ENCODE measurements around the gene RNASE4.
"Not testable (repeated sequence)": the region's sequence is repeated elsewhere in the genome, so short reads cannot be mapped to it uniquely, and the experiment has no call there.

The RNASE4 gene

DNA sequence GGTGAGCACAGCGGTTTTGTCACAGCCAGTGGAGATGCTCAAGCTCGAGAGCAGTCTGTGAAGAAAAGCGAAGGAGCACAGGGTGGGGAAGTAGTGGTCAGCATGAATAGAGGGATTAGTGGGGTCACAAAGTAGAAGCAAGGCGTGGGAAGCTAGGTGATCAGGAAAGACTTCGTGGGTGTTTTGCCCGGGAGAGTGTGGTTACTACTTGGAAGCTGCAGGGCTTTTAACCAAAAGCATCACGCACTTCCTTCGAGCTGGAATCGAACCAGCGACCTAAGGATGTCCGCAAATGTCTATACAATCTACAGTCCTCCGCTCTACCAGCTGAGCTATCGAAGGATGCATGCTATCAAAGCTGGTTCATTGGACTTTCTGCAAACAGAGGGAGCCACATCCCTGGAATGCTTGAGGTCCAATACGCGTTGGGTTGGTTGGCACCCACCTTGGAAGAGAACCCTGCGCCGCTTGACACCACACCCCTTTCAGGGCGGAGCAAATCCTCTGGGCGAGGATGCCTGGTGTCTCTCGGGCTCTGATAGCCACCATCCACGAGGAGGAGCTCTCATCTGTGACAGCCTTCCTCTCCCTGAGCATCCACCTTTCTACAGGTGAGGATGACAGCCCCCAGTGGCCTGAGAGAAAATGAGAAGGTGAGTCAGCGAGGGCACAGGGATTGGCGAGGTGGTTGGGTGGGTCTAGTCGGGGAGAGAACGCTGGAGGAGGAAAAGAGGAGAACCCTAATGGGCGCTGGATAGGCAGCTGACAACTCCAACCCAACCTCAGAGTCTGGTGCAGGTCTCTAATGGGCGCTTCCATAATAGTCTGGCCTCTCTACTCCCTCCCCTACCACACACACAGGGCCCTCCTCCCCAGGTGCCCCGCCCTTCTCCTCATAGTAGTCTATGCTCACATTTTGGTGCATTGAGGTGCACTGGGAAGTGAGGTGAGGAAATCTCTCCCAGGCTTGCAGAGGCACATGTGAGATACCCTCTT lies 26.8 kb upstream of the RNASE4 start:
- H3K4me3 ChIP-seq (ENCODE audit: low read depth in 1 of 2, low read length in 2 of 2) = no peak overlapping the region
- H3K27me3 ChIP-seq (ENCODE audit: control insufficient read depth in 1 of 2, insufficient read depth in 2 of 2, low read length in 2 of 2) = peaks cover 14 to 24% of the 10 kb centered on the region in 2 donors
- H3K36me3 ChIP-seq (ENCODE audit: control insufficient read depth in 1 of 2, insufficient read depth in 2 of 2, low read length in 2 of 2) = no peaks in the 10 kb centered on the region
- no peak overlapping the region for H3K9ac ChIP-seq (ENCODE audit: low read depth in 1 of 2, low read length in 2 of 2)
- H3K27ac ChIP-seq (ENCODE audit: low read depth, low read length) = no peak overlapping the region
- H3K9me3 ChIP-seq (ENCODE audit: control insufficient read depth in 1 of 2, low read length in 2 of 2) = no peaks in the 10 kb centered on the region
- H3K4me1 ChIP-seq (ENCODE audit: control insufficient read depth in 1 of 2, insufficient read depth in 2 of 2, low read length in 2 of 2) = peaks cover 32 to 34% of the 10 kb centered on the region in 2 donors

- H3K27me3 ChIP-seq (ENCODE audit: control insufficient read depth in 1 of 2, insufficient read depth in 2 of 2, low read length in 2 of 2) = peaks cover 14 to 17% of the 10 kb centered on the region in 2 donors
- H3K9me3 ChIP-seq (ENCODE audit: control insufficient read depth in 1 of 2, low read length in 2 of 2) = no peaks in the 10 kb centered on the region
- no peak overlapping the region for H3K27ac ChIP-seq (ENCODE audit: low read depth, low read length)
- H3K4me3 ChIP-seq (ENCODE audit: low read depth in 1 of 2, low read length in 2 of 2) = no peak overlapping the region
- no peaks in the 10 kb centered on the region for H3K36me3 ChIP-seq (ENCODE audit: control insufficient read depth in 1 of 2, insufficient read depth in 2 of 2, low read length in 2 of 2)
- H3K4me1 ChIP-seq (ENCODE audit: control insufficient read depth in 1 of 2, insufficient read depth in 2 of 2, low read length in 2 of 2) = peaks cover 32 to 38% of the 10 kb centered on the region in 2 donors
- no peak overlapping the region for H3K9ac ChIP-seq (ENCODE audit: low read depth in 1 of 2, low read length in 2 of 2)
These were observed 26.1 kb upstream of the RNASE4 start for GRCh38 chr14:20658246-20658645.

DNA sequence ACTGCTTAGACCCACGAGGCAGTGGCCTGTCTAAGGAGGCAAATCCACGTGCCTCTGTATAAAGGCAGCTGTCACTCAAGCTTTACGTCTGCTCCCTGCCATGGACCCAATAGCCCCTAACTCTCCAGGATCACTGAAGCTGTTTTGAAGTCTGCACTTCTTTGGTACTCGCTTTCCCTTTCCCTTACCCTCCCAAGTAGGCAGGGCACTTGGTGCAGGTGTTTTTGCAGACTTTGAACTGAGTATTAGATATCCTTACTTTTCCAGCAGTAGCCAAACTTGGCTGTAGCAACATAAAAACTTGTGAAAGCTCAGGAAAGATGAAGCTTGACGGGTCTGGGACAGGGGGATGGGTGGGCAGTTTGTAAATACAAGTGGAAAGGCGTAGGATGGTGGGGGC lies 25.0 kb upstream of the RNASE4 start:
- peak overlapping the region in 1 of 2 donors; percentile 15 for H3K9ac ChIP-seq (ENCODE audit: low read depth in 1 of 2, low read length in 2 of 2)
- no peaks in the 10 kb centered on the region for H3K9me3 ChIP-seq (ENCODE audit: control insufficient read depth in 1 of 2, low read length in 2 of 2)
- H3K27me3 ChIP-seq (ENCODE audit: control insufficient read depth in 1 of 2, insufficient read depth in 2 of 2, low read length in 2 of 2) = peaks cover 8 to 11% of the 10 kb centered on the region in 2 donors
- H3K4me1 ChIP-seq (ENCODE audit: control insufficient read depth in 1 of 2, insufficient read depth in 2 of 2, low read length in 2 of 2) = peaks cover 32 to 43% of the 10 kb centered on the region in 2 donors
- H3K27ac ChIP-seq (ENCODE audit: low read depth, low read length) = no peak overlapping the region
- H3K4me3 ChIP-seq (ENCODE audit: low read depth in 1 of 2, low read length in 2 of 2) = no peak overlapping the region
- H3K36me3 ChIP-seq (ENCODE audit: control insufficient read depth in 1 of 2, insufficient read depth in 2 of 2, low read length in 2 of 2) = no peaks in the 10 kb centered on the region

DNA sequence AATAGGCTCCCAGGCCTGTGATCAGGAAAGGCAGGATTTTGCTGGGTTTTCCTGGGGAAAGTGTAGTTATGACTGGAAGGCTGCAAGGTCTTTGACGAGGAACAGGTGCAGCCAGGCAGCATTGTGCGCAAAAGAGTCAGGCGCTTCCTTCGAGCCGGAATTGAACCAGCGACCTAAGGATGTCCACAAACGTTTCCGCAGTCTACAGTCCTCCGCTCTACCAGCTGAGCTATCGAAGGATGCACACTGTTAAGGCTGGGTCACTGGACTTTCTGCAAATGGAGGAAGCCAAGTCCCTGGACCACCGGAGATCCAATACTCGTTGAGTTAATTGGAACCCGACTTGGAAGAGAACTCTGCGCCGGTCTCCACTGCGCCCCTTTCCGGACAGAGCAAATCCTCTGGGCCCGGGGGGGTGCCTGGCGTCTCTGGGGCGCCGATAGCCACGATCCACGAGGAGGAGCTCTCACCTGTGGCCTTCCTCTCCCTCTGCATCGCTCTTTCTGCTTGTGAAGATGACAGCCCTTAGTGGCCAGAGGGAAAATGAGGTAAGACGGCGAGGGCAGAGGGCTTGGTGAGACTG lies 24.5 kb upstream of the RNASE4 start:
- H3K27ac ChIP-seq (ENCODE audit: low read depth, low read length) = no peak overlapping the region
- peaks cover 8 to 11% of the 10 kb centered on the region in 2 donors for H3K27me3 ChIP-seq (ENCODE audit: control insufficient read depth in 1 of 2, insufficient read depth in 2 of 2, low read length in 2 of 2)
- no peak overlapping the region for H3K4me3 ChIP-seq (ENCODE audit: low read depth in 1 of 2, low read length in 2 of 2)

DNA sequence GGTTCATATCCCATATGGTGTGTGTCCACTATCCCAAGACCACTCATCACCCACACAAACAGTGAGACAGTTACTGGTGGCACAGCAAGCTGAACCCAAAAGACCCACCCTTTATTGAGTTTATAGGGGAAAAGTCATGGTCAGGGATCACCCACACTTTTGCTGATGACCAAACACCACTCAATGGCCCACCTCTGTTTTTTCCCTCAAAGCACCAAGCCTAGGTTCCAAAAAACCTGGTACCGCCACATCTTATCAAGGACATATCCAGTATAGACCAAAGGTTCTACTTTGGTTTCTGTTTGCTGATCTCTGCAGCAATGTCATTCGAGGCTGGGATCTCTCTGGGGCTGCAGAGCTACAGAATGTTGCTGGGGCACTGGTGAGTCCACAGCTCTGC lies 23.2 kb upstream of the RNASE4 start:
- Histone ChIP-seq H3K9ac (ENCODE audit: low read depth in 1 of 2, low read length in 2 of 2) (no peak overlapping the region), H3K36me3 (ENCODE audit: control insufficient read depth in 1 of 2, insufficient read depth in 2 of 2, low read length in 2 of 2) (no peaks in the 10 kb centered on the region), H3K4me3 (ENCODE audit: low read depth in 1 of 2, low read length in 2 of 2) (no peak overlapping the region), H3K9me3 (ENCODE audit: control insufficient read depth in 1 of 2, low read length in 2 of 2) (no peaks in the 10 kb centered on the region), H3K27ac (ENCODE audit: low read depth, low read length) (no peak overlapping the region), H3K27me3 (ENCODE audit: control insufficient read depth in 1 of 2, insufficient read depth in 2 of 2, low read length in 2 of 2) (peaks cover 2 to 4% of the 10 kb centered on the region in 2 donors), H3K4me1 (ENCODE audit: control insufficient read depth in 1 of 2, insufficient read depth in 2 of 2, low read length in 2 of 2) (peaks cover 32 to 43% of the 10 kb centered on the region in 2 donors)

More for the DNA sequence above, 24.5 kb upstream of the RNASE4 start:
- Histone ChIP-seq H3K36me3 (ENCODE audit: control insufficient read depth in 1 of 2, insufficient read depth in 2 of 2, low read length in 2 of 2) (no peaks in the 10 kb centered on the region), H3K4me1 (ENCODE audit: control insufficient read depth in 1 of 2, insufficient read depth in 2 of 2, low read length in 2 of 2) (peaks cover 32 to 43% of the 10 kb centered on the region in 2 donors), H3K9me3 (ENCODE audit: control insufficient read depth in 1 of 2, low read length in 2 of 2) (no peaks in the 10 kb centered on the region), H3K9ac (ENCODE audit: low read depth in 1 of 2, low read length in 2 of 2) (peak overlapping the region in 1 of 2 donors; percentile 15)

DNA sequence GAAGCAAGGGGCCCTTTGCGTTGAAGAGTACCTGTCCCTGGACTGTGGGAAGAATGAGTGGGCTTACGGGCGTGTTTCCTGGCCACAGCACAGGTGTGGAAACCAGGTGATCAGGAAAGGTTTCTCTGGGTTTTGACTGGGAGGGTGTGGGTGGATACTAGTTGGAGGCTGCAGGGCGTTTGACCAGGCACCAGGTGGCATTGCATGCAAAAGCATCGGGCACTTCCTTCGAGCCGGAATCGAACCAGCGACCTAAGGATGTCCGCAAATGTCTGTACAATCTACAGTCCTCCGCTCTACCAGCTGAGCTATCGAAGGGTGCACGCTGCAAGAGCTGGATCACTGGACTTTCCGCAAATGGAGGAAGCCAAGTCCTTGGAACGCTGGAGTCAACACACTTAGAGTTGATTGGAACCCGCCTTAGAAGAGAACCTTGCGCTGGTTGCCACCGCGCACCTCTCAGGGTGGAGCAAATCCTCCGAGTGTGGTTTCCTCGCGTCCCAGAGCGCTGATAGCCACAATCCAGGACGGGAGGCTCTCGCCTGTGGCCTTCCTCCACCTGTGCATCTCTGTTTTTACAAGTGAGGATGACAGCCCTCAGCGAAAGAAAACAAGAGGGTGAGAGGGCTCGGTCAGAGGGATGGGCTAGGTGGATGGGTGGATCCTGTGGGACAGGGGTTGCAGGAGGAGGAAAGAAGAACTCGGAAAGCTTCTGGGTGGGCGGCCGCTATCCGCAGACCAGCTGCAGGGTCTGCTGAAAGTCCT lies 21.2 kb upstream of the RNASE4 start:
- H3K4me3 ChIP-seq (ENCODE audit: low read depth in 1 of 2, low read length in 2 of 2) = peak overlapping the region; percentile 58 to 63

GRCh38 chr14:20666400-20666961 lies 17.9 kb upstream of the RNASE4 start:
- H3K4me1 ChIP-seq (ENCODE audit: control insufficient read depth in 1 of 2, insufficient read depth in 2 of 2, low read length in 2 of 2) = peaks cover 1 to 17% of the 10 kb centered on the region in 2 donors
- H3K36me3 ChIP-seq (ENCODE audit: control insufficient read depth in 1 of 2, insufficient read depth in 2 of 2, low read length in 2 of 2); H3K27me3 ChIP-seq (ENCODE audit: control insufficient read depth in 1 of 2, insufficient read depth in 2 of 2, low read length in 2 of 2); H3K27ac ChIP-seq (ENCODE audit: low read depth, low read length); H3K9ac ChIP-seq (ENCODE audit: low read depth in 1 of 2, low read length in 2 of 2); H3K4me3 ChIP-seq (ENCODE audit: low read depth in 1 of 2, low read length in 2 of 2); H3K9me3 ChIP-seq (ENCODE audit: control insufficient read depth in 1 of 2, low read length in 2 of 2): not testable (repeated sequence)

More for the DNA sequence above, 21.2 kb upstream of the RNASE4 start:
- Histone ChIP-seq H3K4me1 (ENCODE audit: control insufficient read depth in 1 of 2, insufficient read depth in 2 of 2, low read length in 2 of 2) (peaks cover 24 to 36% of the 10 kb centered on the region in 2 donors), H3K9ac (ENCODE audit: low read depth in 1 of 2, low read length in 2 of 2) (no peak overlapping the region), H3K9me3 (ENCODE audit: control insufficient read depth in 1 of 2, low read length in 2 of 2) (no peaks in the 10 kb centered on the region), H3K27me3 (ENCODE audit: control insufficient read depth in 1 of 2, insufficient read depth in 2 of 2, low read length in 2 of 2) (no peaks in the 10 kb centered on the region), H3K27ac (ENCODE audit: low read depth, low read length) (no peak overlapping the region), H3K36me3 (ENCODE audit: control insufficient read depth in 1 of 2, insufficient read depth in 2 of 2, low read length in 2 of 2) (no peaks in the 10 kb centered on the region)

DNA sequence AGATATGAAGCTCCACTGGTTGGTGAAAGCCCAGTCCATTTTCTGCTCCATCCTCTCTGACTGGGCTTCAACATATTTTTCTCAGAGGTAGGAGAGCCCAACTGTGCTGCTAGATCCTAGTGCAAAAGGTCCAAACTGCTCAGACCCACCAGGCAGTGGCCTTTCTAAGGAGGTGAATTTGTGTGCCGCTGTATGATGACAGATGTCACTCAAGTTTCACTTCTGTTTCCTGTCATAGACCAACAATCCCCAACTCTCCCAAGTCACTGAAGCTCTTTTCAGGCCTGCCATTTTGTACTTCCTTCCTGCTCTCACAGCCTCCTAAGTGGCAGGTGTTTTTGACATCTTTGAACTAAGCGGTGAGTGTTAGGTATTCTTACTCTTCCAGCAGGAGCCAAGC lies 16.4 kb upstream of the RNASE4 start:
- H3K4me1 ChIP-seq (ENCODE audit: control insufficient read depth in 1 of 2, insufficient read depth in 2 of 2, low read length in 2 of 2) = peaks cover 0 to 8% of the 10 kb centered on the region in 2 donors

GRCh38 chr14:20668969-20669368 lies 15.4 kb upstream of the RNASE4 start:
- Histone ChIP-seq H3K4me1 (ENCODE audit: control insufficient read depth in 1 of 2, insufficient read depth in 2 of 2, low read length in 2 of 2) (no peaks in the 10 kb centered on the region), H3K4me3 (ENCODE audit: low read depth in 1 of 2, low read length in 2 of 2) (no peak overlapping the region), H3K36me3 (ENCODE audit: control insufficient read depth in 1 of 2, insufficient read depth in 2 of 2, low read length in 2 of 2) (no peaks in the 10 kb centered on the region), H3K27ac (ENCODE audit: low read depth, low read length) (no peak overlapping the region), H3K9ac (ENCODE audit: low read depth in 1 of 2, low read length in 2 of 2) (no peak overlapping the region), H3K27me3 (ENCODE audit: control insufficient read depth in 1 of 2, insufficient read depth in 2 of 2, low read length in 2 of 2) (no peaks in the 10 kb centered on the region), H3K9me3 (ENCODE audit: control insufficient read depth in 1 of 2, low read length in 2 of 2) (no peaks in the 10 kb centered on the region)

More for the DNA sequence above, 16.4 kb upstream of the RNASE4 start:
- Histone ChIP-seq H3K9ac (ENCODE audit: low read depth in 1 of 2, low read length in 2 of 2) (no peak overlapping the region), H3K9me3 (ENCODE audit: control insufficient read depth in 1 of 2, low read length in 2 of 2) (no peaks in the 10 kb centered on the region), H3K27me3 (ENCODE audit: control insufficient read depth in 1 of 2, insufficient read depth in 2 of 2, low read length in 2 of 2) (no peaks in the 10 kb centered on the region), H3K27ac (ENCODE audit: low read depth, low read length) (no peak overlapping the region), H3K4me3 (ENCODE audit: low read depth in 1 of 2, low read length in 2 of 2) (no peak overlapping the region), H3K36me3 (ENCODE audit: control insufficient read depth in 1 of 2, insufficient read depth in 2 of 2, low read length in 2 of 2) (no peaks in the 10 kb centered on the region)

Data from duodenal mucosa (tissue), 2 donors.